NCI-H526 (cell line): ENCODE results near the gene SHANK1.
"Not testable (repeated sequence)": the region's sequence is repeated elsewhere in the genome, so short reads cannot be mapped to it uniquely, and the experiment has no call there.

Source experiments
- DNase-seq, 2 experiments: peaks; one replicate each; lab custom pipeline; 2025; lab: John Stamatoyannopoulos, UW

Gene SHANK1

GRCh38 chr19:50719566-50719965, at the start of gene SHANK1:
TSS of gene SHANK1 (minus strand) at chr19:50719802. CDS start at chr19:50716919, 2,883 bp downstream.
- DNase-seq: peak in 1 of 2 experiments; percentile 17

DNA sequence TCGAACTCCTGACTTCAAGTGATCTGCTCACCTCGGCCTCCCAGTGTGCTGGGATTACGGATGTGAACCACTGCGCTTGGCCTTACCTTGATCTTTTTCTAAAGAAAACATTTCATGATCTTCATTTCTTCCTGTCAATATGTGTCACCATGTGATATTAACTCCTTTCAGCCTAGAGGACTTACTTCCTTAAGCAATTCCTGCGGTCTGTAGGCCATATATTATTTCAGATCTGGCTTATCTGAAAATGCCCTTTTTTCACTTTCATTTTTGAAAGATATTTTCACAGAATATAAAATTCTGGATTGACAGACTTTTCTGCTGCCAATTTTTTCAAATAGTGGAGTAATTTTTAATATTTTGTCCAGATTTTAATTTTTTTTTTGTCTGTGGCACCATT, 48.7 kb upstream of the SHANK1 start:
- no peak for DNase-seq

DNA sequence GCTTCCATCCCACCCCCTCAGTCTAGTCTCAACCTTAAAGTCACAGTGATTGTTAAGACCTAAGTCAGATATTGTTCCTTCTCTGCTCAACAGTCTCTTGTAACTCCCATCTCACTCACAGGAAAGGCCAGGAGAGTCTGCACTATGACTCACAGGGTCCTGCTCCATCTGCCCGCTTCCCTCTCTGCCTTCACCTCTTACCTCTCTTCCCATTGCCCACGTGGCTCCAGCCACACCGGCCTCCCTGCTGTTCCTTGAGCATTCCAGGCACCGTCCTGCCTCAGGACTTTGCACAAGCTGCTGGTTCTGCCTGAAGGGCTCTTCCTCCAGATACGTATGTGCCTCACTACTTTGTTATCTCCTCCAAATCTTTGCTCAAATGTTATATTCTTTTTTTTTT, 47.7 kb upstream of the SHANK1 start:
- DNase-seq: not testable (repeated sequence)

DNA sequence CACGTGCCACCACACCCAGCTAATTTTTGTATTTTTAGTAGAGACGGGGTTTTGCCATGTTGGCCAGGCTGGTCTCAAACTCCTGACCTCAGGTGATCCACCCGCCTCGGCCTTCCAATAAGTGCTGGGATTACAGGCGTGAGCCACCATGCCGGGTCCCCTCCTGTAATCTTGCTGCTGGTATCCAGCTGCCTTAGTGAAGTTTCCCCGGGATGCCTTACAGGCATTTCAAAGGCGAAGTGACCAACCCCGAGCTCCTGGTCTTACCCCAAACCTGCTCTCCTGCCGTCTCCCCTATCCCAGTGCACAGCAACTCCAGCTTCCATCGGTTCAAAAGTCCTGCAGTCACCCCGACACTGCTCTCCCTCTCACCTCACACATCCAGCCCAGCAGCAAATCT, 47.1 kb upstream of the SHANK1 start:
- DNase-seq: not testable (repeated sequence)

DNA sequence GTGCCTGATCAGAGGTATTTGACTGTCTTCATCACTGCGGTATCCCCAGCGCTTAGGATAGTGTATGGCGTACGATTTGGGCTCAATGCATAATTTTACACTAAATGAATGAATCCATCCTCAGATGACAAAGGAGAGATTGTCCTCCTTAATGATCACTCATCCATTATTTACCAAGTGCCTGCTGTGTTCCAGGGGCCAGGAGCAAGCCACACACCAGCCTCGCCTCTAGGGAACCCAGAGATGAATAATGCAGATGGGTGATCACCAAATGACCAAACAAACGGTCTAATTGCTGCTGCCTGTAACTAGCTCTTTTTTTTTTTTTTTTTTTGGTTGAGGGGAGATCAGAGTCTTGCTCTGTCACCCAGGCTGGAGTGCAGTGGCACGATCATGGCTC, 44.8 kb upstream of the SHANK1 start:
- DNase-seq: no peak

- DNase-seq: not testable (repeated sequence)
Observed at GRCh38 chr19:50763521-50763920, 43.9 kb upstream of the SHANK1 start.

DNA sequence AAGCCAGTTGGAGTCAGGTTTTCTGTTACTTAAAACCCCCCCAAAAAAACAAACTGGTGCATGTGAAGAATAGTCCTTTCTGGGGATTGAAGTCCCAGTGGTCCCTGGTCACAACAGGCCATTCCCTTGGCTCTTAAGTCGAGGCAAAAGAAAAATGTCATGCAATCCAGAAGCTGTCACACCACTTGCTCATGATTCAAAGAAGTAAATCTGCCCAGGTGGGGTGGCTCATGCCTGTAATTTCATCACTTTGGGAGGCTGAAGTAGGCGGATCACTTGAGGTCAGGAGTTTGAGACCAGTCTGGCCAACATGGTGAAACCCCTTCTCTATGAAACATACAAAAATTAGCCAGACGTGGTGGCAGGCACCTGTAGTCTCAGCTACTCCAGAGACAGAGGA, 41.9 kb upstream of the SHANK1 start:
- DNase-seq: not testable (repeated sequence)

DNA sequence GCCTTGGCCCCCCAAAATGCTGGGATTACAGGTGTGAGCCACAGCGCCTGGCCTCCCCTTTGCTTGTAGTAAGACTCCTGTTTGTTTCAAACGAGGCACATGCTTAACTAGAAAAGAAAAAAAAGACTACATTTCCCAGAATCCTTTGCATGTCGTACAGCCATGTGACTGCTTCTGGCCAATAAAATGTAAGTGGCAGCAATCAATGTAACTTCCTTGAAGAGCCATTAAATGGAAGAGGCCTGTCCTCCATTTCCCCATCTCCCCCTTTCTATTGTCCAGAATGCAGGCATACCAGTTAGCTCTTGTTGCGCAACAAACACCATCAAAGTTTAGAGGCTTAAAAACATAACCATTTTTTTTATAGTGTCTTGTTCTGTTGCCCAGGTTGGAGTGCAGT, 40.3 kb upstream of the SHANK1 start:
- peak in 1 of 2 experiments; percentile 10 for DNase-seq

GRCh38 chr19:50759076-50759475, 39.5 kb upstream of the SHANK1 start:
- DNase-seq: not testable (repeated sequence)

DNA sequence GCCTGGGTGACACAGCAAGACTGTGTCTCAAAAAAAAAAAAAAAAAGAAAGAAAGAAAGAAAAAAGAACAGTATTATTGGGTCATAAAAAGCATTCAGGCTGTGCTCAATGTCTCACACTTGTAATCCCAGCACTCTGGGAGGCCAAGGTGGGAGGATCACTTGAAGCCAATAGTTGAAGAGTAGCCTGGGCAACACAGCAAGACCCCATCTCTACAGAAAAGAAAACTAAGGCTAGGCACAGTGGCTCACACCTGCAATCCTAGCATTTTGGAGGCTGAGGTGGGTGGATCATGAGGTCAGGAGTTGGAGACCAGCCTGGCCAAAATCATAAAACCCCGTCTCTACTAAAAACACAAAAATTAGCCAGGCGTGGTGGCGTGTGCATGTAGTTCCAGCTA, 38.0 kb upstream of the SHANK1 start:
- not testable (repeated sequence) for DNase-seq

DNA sequence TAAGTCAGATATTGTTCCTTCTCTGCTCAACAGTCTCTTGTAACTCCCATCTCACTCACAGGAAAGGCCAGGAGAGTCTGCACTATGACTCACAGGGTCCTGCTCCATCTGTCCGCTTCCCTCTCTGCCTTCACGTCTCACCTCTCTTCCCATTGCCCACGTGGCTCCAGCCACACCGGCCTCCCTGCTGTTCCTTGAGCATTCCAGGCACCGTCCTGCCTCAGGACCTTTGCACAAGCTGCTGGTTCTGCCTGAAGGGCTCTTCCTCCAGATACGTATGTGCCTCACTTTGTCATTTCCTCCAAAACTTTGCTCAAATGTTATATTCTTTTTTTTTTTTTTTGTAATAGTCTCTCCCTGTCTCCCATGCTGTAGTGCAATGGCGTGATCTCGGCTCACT, 36.6 kb upstream of the SHANK1 start:
- not testable (repeated sequence) for DNase-seq

- DNase-seq: no peak
Observed at GRCh38 chr19:50753879-50754278, 34.3 kb upstream of the SHANK1 start.

- no peak for DNase-seq
Observed at GRCh38 chr19:50750010-50750409, 30.4 kb upstream of the SHANK1 start.

- no peak for DNase-seq
Observed at GRCh38 chr19:50749490-50749889, 29.9 kb upstream of the SHANK1 start.

DNA sequence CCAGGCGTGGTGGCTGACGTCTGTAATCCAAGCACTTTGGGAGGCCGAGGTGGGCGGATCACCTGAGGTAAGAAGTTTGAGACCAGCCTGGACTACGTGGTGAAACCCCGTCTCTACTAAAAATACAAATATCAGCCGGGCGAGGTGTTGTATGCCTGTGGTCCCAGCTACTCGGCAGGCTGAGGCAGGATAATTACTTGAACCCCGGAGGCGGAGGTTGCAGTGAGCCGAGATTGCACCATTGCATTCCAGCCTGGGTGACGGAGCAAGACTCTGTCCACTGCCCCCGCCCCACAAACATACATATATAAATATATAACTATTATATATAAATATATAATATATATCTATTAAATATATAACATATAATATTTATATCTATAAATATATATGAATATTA, 27.5 kb upstream of the SHANK1 start:
- DNase-seq: not testable (repeated sequence)

DNA sequence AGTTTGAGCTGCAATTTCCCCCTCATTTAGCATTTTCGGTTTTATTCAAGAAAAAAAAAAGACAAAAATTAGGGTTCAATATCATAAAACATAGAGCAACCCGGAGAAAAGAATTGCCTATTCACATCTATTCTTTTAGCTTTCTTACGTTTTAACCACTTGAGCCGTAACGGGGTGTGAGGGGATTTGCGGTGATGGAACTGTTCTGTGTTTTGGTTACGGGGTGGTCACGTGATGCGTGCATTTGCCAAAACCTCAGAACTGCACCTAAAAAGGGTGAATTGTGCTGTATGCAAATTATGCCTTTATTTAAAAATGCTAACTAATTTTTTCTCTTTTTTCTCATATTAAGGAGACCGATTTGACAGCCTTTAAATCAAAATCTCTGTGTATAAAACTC, 25.6 kb upstream of the SHANK1 start:
- DNase-seq: no peak

DNA sequence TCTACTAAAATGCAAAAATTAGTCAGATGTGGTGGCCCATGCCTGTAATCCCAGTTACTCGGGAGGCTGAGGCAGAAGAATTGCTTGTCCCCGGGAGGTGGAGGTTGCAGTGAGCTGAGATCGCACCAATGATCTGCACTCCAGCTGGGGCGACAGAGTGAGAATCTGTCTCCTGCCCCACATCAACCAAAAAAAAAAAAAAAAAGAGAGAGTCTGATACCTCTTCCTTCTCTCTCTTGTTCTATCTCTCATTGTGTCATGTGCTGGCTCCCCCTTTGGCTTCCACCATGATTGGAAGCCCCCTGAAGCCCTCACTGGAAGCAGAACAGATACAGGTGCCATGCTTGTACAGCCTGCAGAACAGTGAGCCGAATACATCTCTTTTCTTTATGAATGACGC, 23.9 kb upstream of the SHANK1 start:
- no peak for DNase-seq

- no peak for DNase-seq
Observed at GRCh38 chr19:50741179-50741933, 21.8 kb upstream of the SHANK1 start.

- DNase-seq: no peak
Observed at GRCh38 chr19:50739914-50740426, 20.4 kb upstream of the SHANK1 start.

DNA sequence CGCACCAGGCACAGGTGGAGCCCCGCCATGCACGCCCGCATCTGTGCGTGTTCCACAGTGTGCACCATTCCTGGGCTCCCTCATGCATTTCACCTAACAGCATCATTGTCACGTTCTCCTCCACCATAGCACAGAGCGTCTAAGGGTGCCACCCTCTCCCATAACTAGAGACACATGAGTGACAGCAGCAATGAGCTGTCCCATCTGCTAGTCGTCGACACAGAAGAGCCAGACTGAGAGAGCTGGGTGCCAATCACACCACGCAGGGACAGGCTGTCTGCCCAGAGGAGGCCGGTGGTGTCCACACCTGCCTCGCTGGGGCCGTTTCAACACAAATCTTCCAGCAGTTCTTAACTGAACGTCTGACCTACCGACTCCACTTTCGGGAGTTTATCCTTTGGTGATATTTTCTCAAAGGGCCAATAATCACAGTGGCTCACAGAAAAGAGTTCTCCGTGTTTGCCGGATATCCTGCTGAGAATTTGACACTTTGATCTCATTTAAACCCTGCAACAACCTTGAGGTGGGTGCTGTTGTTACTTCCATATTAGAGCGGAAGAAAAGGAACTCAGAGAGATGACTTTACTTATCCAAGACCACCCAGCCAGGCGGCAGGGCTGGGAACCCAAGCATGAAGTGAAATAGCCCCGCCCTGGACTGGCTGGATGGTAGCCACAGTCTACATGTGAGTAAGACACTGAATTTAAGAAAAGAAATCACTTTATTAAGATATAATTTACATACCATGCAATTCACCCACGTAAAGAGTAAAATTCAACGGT, 19.7 kb upstream of the SHANK1 start:
- DNase-seq: no peak

- DNase-seq: no peak
Observed at GRCh38 chr19:50736338-50736737, 16.7 kb upstream of the SHANK1 start.

GRCh38 chr19:50735869-50736268, 16.3 kb upstream of the SHANK1 start:
- DNase-seq: no peak

- no peak for DNase-seq
Observed at GRCh38 chr19:50729894-50730293, 10.3 kb upstream of the SHANK1 start.
